CD14-positive monocyte (primary cell): ENCODE data around the gene ALDOB. TPM values are rescaled to one million over a fixed set of nuclear protein-coding genes. Genes with fewer than 3 reads are reported as not detected.

Experiments
- DNase-seq, 3 donors: peaks; one replicate each; pipeline ENCODE4 v3.0.0-alpha.2; 2011 to 2022
- H2AFZ ChIP-seq: 2 replicates; pipeline ENCODE4 v1.6.0; 2012; ENCODE audit warnings: mild to moderate bottlenecking, low read depth, low read length, inconsistent platforms; ENCODE audit not compliant: insufficient read depth, poor library complexity, severe bottlenecking
- H3K27ac ChIP-seq, 2 donors: 1 replicate in 1 of 2; 2 replicates in 1 of 2; pipeline ENCODE4 v1.5.1; 2012 to 2013; ENCODE audit warnings: low read length in 2 of 2, control low read depth in 1 of 2, inconsistent platforms in 1 of 2, low read depth in 1 of 2, mild to moderate bottlenecking in 1 of 2
- H3K27me3 ChIP-seq, 2 donors: one replicate each; pipeline versions ENCODE4 v1.6.0 to v1.6.1; 2011 to 2013; ENCODE audit warnings: low read length in 2 of 2; ENCODE audit not compliant: control insufficient read depth in 2 of 2, insufficient read depth in 2 of 2
- H3K36me3 ChIP-seq, 2 donors: replicated peaks in 1 of 2; 1 replicate in 1 of 2; 2 replicates in 1 of 2; pipeline versions ENCODE4 v1.5.1 to v1.6.1; 2012 to 2013; ENCODE audit warnings: low read length in 2 of 2, control low read depth in 1 of 2, inconsistent platforms in 1 of 2, mild to moderate bottlenecking in 1 of 2; ENCODE audit not compliant: insufficient read depth in 2 of 2, control insufficient read depth in 1 of 2
- H3K4me1 ChIP-seq, 2 donors: 1 replicate in 1 of 2; 2 replicates in 1 of 2; pipeline versions ENCODE4 v1.5.1 to v1.6.1; 2012 to 2013; ENCODE audit warnings: low read length in 2 of 2, control low read depth in 1 of 2, inconsistent platforms in 1 of 2, mild to moderate bottlenecking in 1 of 2, moderate library complexity in 1 of 2; ENCODE audit not compliant: insufficient read depth in 2 of 2, control insufficient read depth in 1 of 2
- H3K4me2 ChIP-seq: replicated peaks from 2 replicates; pipeline ENCODE3; 2012; ENCODE audit warnings: low read length, moderate library complexity, mild to moderate bottlenecking; ENCODE audit not compliant: poor library complexity, severe bottlenecking; ENCODE audit errors: extremely low read depth
- H3K4me3 ChIP-seq, 3 experiments: fragments of 200-600 bp in 1 of 3; sonication (generic) in 1 of 3; replicated peaks in 1 of 3; 1 replicate in 2 of 3; 2 replicates in 1 of 3; pipeline ENCODE4 v1.5.1; 2011 to 2013; ENCODE audit warnings: low read length in 3 of 3, mild to moderate bottlenecking in 3 of 3, control low read depth in 2 of 3, low read depth in 2 of 3, inconsistent platforms in 1 of 3, moderate library complexity in 1 of 3
- H3K79me2 ChIP-seq: 2 replicates; pipeline ENCODE4 v1.6.0; 2012; ENCODE audit warnings: mild to moderate bottlenecking, control low read depth, inconsistent platforms, low read length, moderate library complexity; ENCODE audit not compliant: insufficient read depth
- H3K9ac ChIP-seq: 2 replicates; pipeline ENCODE4 v1.6.0; 2017; ENCODE audit warnings: low read length, mild to moderate bottlenecking; ENCODE audit not compliant: insufficient read depth, poor library complexity, severe bottlenecking
- H3K9me3 ChIP-seq, 2 donors: replicated peaks in 1 of 2; 1 replicate in 1 of 2; 2 replicates in 1 of 2; pipeline versions ENCODE4 v1.5.1 to v1.6.1; 2012 to 2013; ENCODE audit warnings: low read length in 2 of 2, control low read depth in 1 of 2; ENCODE audit not compliant: control insufficient read depth in 1 of 2, insufficient read depth in 1 of 2
- H4K20me1 ChIP-seq: 2 replicates; pipeline ENCODE4 v1.6.0; 2012; ENCODE audit warnings: mild to moderate bottlenecking, low read length, control low read depth, moderate library complexity; ENCODE audit not compliant: insufficient read depth
- H3K27ac Mint-ChIP-seq, 7 donors: one replicate each; pipeline ENCODE4 v1.8.0; 2020; ENCODE audit warnings: mild to moderate bottlenecking in 7 of 7, mixed read lengths in 7 of 7, moderate library complexity in 6 of 7, inconsistent platforms in 2 of 7
- H3K27me3 Mint-ChIP-seq, 3 donors: one replicate each; pipeline ENCODE4 v1.8.0; 2021 to 2022; ENCODE audit warnings: low read depth in 3 of 3, mild to moderate bottlenecking in 3 of 3, mixed read lengths in 3 of 3, moderate library complexity in 3 of 3, inconsistent platforms in 1 of 3
- H3K36me3 Mint-ChIP-seq, 2 donors: one replicate each; pipeline ENCODE4 v1.8.0; 2020; ENCODE audit warnings: mixed read lengths in 2 of 2, inconsistent platforms in 1 of 2, mild to moderate bottlenecking in 1 of 2
- H3K4me1 Mint-ChIP-seq: one replicate; pipeline ENCODE4 v1.8.0; 2020; ENCODE audit warnings: mild to moderate bottlenecking, mixed read lengths
- H3K4me3 Mint-ChIP-seq, 2 donors: one replicate each; pipeline ENCODE4 v1.8.0; 2020; ENCODE audit warnings: mild to moderate bottlenecking in 2 of 2, mixed read lengths in 2 of 2, moderate library complexity in 1 of 2
- H3K9me3 Mint-ChIP-seq, 7 donors: one replicate each; pipeline ENCODE4 v1.8.0; 2020 to 2022; ENCODE audit warnings: mixed read lengths in 7 of 7, mild to moderate bottlenecking in 6 of 7, moderate library complexity in 6 of 7, inconsistent platforms in 2 of 7
- CTCF ChIP-seq: fragments of 200-600 bp; IDR thresholded peaks from one replicate; pipeline ENCODE4 v1.8.0; 2022; ENCODE audit warnings: antibody characterized with exemption, mild to moderate bottlenecking
- intact Hi-C, 2 donors: fragments of 100-400 bp; cut with micrococcal nuclease; formaldehyde crosslinking; loops; one replicate each; pipeline versions ENCODE4 v1.15.0 to v1.15.1; 2023
- polyA plus RNA-seq, 3 donors: library from polyadenylated mRNA; depleted of rRNA in 1 of 3; unstranded in 2 of 3; stranded (reverse) in 1 of 3; fragments of 300-500 nt in 2 of 3; fragments of >200 nt in 1 of 3; fragmentation: Illumina TruSeq in 2 of 3; gene quantifications; 1 replicate in 2 of 3; 2 replicates in 1 of 3; pipeline ENCODE4 v1.2.3, GENCODE V29; 2012 to 2021

Gene ALDOB
- polyA plus RNA-seq, 3 donors, result not detected

DNA sequence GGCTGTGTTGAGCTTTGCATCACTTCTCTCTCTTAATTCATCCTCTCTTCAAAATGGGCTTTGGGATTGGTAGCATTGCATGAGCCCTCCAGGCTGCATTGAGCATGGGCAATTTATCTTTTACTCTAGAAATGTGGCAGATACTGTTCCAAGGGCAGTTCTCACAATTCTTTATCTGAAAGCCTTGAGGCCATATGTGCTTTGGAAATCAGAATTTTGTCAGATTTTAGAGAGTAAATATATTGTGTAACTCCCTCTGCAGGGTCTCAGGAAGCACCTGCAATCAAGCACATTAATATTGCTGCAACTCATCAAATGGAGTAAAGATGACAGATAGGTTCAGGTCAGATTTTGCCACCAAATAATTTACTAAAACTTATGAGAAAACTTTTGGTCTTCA lies 17.6 kb downstream of the ALDOB start:
- no peak overlapping the region for H2AFZ ChIP-seq
- H3K27ac Mint-ChIP-seq, result no peak overlapping the region
- no peak overlapping the region for H3K27ac ChIP-seq
- no peaks in the 10 kb centered on the region for H4K20me1 ChIP-seq
- no peaks in the 10 kb centered on the region for H3K79me2 ChIP-seq
- H3K27me3 Mint-ChIP-seq, result peaks cover 0 to 1% (median 0%) of the 10 kb centered on the region in 3 donors
- H3K4me3 ChIP-seq, result no peak overlapping the region
- intact Hi-C loops, result no loop called here
- no peaks in the 10 kb centered on the region for H3K4me1 Mint-ChIP-seq
- peaks cover 9 to 28% of the 10 kb centered on the region in 2 donors for H3K9me3 ChIP-seq
- no peaks in the 10 kb centered on the region for H3K4me1 ChIP-seq
- H3K9ac ChIP-seq, result no peak overlapping the region
- no peaks in the 10 kb centered on the region for H3K36me3 ChIP-seq
- H3K4me3 Mint-ChIP-seq, result no peak overlapping the region
- no peak overlapping the region for H3K4me2 ChIP-seq
- DNase-seq, result no peak
- H3K36me3 Mint-ChIP-seq, result no peaks in the 10 kb centered on the region
- peaks cover 14 to 33% (median 16%) of the 10 kb centered on the region in 7 donors for H3K9me3 Mint-ChIP-seq
- no peaks in the 10 kb centered on the region for H3K27me3 ChIP-seq
- no peak for TF ChIP-seq CTCF

DNA sequence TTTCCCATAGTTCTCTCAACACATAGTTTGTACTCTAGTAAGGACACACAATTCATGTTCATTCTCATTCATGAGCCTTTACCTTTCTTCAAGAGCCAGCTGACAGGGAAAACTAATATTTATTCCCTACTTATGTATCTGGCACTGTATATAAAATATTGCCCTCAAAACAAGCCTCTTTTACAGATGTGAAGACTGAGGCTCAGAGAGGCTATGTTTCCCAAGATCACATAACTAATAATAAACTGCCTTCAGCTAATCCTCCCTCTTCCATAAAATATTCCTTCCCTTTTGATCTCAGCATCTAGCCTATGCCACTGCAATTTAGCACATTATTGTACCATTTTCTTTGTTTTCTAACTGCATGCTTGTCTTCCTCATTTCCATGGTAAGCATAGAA lies 18.2 kb downstream of the ALDOB start:
- Histone ChIP-seq H2AFZ (no peak overlapping the region), H3K4me2 (no peak overlapping the region), H3K9ac (no peak overlapping the region), H4K20me1 (no peaks in the 10 kb centered on the region), H3K4me1 (no peaks in the 10 kb centered on the region), H3K4me3 (no peak overlapping the region), H3K36me3 (no peaks in the 10 kb centered on the region), H3K79me2 (no peaks in the 10 kb centered on the region), H3K27me3 (no peaks in the 10 kb centered on the region), H3K9me3 (peaks cover 12 to 33% of the 10 kb centered on the region in 2 donors), H3K27ac (no peak overlapping the region)
- intact Hi-C loops, result no loop called here
- Mint-ChIP-seq H3K36me3 (no peaks in the 10 kb centered on the region), H3K4me3 (no peak overlapping the region), H3K4me1 (no peaks in the 10 kb centered on the region), H3K27ac (peak overlapping the region in 1 of 7 donors; percentile 28), H3K27me3 (peaks cover 0 to 1% (median 0%) of the 10 kb centered on the region in 3 donors), H3K9me3 (peaks cover 18 to 37% (median 20%) of the 10 kb centered on the region in 7 donors)
- TF ChIP-seq CTCF, result no peak
- no peak for DNase-seq
